ENCODE measurements around the gene VAMP4. TPM values are rescaled to one million over a fixed set of nuclear protein-coding genes. Genes with fewer than 3 reads are reported as not detected.
A peak's percentile ranks its signal among the peaks of the same experiment; 100 is the strongest.

VAMP4 gene
- total and polyA plus RNA-seq, 10 of the 15 experiments (the other 5 are each of a cell fraction or from before 2014, with no cell fraction given), result 0.90 to 7.9 (median 4.3) TPM

DNA sequence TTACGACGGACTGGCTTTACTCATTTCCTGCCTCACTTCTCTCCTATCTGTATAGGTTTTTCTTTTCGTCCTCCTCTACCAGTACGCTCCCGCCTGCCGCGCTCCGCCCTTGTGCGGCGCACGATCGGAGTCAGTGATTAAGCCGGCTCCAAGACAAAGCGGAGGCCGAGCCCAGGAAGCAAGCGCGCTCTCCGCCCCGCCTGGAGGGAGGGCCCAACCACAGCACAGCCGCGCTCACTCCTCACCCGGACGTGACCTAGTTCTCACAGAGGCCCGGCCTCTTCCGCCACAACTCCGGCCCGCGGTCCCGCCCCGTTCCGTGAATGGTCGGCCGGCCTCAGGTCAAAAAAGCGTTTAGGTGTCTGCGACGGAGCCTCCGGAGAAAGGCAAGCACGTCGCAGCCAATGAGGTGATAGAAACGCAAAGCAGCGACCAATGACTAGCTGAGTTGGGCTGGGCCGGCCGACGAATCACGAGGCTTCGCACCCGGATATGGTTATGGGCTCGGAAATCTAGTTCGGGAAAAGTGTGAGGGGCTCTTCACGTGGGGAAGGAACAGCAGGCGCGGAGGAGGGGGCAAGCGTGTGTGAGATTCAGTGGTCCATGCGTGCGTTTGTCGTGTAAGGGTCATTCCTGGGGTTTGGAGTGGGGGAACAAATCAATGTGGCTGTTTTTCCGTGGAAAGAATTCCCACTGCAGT is 39.5 kb upstream of the VAMP4 start, which contains the start of gene METTL13 (continued):
- TF ChIP-seq MYB (IDR thresholded peaks at IDR 0.05; ENCODE audit: borderline replicate concordance, low read depth, low read length) (no peak), ZNF274 (IDR thresholded peaks at IDR 0.05; ENCODE audit: insufficient read depth, insufficient read length) (no peak), POLR2AphosphoS5 (IDR thresholded peaks at IDR 0.05; ENCODE audit: low read length) (peak; percentile 83), NFYB (IDR thresholded peaks at IDR 0.05; ENCODE audit: insufficient read depth, low read depth, low read length) (peak; percentile 92), IKZF1 (conservative IDR thresholded peaks at IDR 0.05) (peak; percentile 82), BHLHE40 (IDR thresholded peaks at IDR 0.05; ENCODE audit: borderline replicate concordance in 1 of 2, low read depth in 2 of 2, low read length in 1 of 2) (peak; percentile 9 to 58; a peak in 2 of 4 replicates), SIX5 (IDR thresholded peaks at IDR 0.05; ENCODE audit: low read depth, low read length, severe bottlenecking) (peak; percentile 35), NBN (IDR thresholded peaks at IDR 0.05) (peak; percentile 76; the same call in 1 of the 2 replicates), NFXL1 (IDR thresholded peaks at IDR 0.05; ENCODE audit: borderline replicate concordance) (no peak), RELA (IDR thresholded peaks at IDR 0.05; ENCODE audit: borderline replicate concordance, partially characterized antibody) (no peak), CHD4 (IDR thresholded peaks at IDR 0.05) (no peak)
- TF ChIP-seq, protein P1, sequence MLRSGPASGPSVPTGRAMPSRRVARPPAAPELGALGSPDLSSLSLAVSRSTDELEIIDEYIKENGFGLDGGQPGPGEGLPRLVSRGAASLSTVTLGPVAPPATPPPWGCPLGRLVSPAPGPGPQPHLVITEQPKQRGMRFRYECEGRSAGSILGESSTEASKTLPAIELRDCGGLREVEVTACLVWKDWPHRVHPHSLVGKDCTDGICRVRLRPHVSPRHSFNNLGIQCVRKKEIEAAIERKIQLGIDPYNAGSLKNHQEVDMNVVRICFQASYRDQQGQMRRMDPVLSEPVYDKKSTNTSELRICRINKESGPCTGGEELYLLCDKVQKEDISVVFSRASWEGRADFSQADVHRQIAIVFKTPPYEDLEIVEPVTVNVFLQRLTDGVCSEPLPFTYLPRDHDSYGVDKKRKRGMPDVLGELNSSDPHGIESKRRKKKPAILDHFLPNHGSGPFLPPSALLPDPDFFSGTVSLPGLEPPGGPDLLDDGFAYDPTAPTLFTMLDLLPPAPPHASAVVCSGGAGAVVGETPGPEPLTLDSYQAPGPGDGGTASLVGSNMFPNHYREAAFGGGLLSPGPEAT (IDR thresholded peaks at IDR 0.05; ENCODE audit: low read depth), result peak; percentile 89; the same call in 1 of the 2 replicates
- TF ChIP-seq, protein P2, sequence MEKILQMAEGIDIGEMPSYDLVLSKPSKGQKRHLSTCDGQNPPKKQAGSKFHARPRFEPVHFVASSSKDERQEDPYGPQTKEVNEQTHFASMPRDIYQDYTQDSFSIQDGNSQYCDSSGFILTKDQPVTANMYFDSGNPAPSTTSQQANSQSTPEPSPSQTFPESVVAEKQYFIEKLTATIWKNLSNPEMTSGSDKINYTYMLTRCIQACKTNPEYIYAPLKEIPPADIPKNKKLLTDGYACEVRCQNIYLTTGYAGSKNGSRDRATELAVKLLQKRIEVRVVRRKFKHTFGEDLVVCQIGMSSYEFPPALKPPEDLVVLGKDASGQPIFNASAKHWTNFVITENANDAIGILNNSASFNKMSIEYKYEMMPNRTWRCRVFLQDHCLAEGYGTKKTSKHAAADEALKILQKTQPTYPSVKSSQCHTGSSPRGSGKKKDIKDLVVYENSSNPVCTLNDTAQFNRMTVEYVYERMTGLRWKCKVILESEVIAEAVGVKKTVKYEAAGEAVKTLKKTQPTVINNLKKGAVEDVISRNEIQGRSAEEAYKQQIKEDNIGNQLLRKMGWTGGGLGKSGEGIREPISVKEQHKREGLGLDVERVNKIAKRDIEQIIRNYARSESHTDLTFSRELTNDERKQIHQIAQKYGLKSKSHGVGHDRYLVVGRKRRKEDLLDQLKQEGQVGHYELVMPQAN (conservative IDR thresholded peaks at IDR 0.05), result peak; percentile 80; the same call in 1 of the 2 replicates
- TF ChIP-seq, protein P3, sequence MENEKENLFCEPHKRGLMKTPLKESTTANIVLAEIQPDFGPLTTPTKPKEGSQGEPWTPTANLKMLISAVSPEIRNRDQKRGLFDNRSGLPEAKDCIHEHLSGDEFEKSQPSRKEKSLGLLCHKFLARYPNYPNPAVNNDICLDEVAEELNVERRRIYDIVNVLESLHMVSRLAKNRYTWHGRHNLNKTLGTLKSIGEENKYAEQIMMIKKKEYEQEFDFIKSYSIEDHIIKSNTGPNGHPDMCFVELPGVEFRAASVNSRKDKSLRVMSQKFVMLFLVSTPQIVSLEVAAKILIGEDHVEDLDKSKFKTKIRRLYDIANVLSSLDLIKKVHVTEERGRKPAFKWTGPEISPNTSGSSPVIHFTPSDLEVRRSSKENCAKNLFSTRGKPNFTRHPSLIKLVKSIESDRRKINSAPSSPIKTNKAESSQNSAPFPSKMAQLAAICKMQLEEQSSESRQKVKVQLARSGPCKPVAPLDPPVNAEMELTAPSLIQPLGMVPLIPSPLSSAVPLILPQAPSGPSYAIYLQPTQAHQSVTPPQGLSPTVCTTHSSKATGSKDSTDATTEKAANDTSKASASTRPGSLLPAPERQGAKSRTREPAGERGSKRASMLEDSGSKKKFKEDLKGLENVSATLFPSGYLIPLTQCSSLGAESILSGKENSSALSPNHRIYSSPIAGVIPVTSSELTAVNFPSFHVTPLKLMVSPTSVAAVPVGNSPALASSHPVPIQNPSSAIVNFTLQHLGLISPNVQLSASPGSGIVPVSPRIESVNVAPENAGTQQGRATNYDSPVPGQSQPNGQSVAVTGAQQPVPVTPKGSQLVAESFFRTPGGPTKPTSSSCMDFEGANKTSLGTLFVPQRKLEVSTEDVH (IDR thresholded peaks at IDR 0.05; ENCODE audit: low read depth, partially characterized antibody), result peak; percentile 53
- TF ChIP-seq, protein P4, sequence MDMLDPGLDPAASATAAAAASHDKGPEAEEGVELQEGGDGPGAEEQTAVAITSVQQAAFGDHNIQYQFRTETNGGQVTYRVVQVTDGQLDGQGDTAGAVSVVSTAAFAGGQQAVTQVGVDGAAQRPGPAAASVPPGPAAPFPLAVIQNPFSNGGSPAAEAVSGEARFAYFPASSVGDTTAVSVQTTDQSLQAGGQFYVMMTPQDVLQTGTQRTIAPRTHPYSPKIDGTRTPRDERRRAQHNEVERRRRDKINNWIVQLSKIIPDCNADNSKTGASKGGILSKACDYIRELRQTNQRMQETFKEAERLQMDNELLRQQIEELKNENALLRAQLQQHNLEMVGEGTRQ (IDR thresholded peaks at IDR 0.05; ENCODE audit: borderline replicate concordance, low read depth, low read length), result no peak; the same call in 1 of the 2 replicates
- TF ChIP-seq, protein P5, sequence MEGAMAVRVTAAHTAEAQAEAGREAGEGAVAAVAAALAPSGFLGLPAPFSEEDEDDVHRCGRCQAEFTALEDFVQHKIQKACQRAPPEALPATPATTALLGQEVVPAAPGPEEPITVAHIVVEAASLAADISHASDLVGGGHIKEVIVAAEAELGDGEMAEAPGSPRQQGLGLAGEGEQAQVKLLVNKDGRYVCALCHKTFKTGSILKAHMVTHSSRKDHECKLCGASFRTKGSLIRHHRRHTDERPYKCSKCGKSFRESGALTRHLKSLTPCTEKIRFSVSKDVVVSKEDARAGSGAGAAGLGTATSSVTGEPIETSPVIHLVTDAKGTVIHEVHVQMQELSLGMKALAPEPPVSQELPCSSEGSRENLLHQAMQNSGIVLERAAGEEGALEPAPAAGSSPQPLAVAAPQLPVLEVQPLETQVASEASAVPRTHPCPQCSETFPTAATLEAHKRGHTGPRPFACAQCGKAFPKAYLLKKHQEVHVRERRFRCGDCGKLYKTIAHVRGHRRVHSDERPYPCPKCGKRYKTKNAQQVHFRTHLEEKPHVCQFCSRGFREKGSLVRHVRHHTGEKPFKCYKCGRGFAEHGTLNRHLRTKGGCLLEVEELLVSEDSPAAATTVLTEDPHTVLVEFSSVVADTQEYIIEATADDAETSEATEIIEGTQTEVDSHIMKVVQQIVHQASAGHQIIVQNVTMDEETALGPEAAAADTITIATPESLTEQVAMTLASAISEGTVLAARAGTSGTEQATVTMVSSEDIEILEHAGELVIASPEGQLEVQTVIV (IDR thresholded peaks at IDR 0.05; ENCODE audit: borderline replicate concordance, partially characterized antibody), result peak; percentile 97
- TF ChIP-seq, protein P6, sequence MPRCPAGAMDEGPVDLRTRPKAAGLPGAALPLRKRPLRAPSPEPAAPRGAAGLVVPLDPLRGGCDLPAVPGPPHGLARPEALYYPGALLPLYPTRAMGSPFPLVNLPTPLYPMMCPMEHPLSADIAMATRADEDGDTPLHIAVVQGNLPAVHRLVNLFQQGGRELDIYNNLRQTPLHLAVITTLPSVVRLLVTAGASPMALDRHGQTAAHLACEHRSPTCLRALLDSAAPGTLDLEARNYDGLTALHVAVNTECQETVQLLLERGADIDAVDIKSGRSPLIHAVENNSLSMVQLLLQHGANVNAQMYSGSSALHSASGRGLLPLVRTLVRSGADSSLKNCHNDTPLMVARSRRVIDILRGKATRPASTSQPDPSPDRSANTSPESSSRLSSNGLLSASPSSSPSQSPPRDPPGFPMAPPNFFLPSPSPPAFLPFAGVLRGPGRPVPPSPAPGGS (IDR thresholded peaks at IDR 0.05; ENCODE audit: borderline replicate concordance, insufficient read depth, low read depth, low read length, poor library complexity, severe bottlenecking), result no peak
